Inferior parietal cortex (tissue), 1 donor: ENCODE data around the gene IFNG-AS1.

Experiments
- DNase-seq: peaks from one replicate; pipeline ENCODE4 v3.0.0-alpha.2; 2016; ENCODE audit errors: extremely low spot score

The IFNG-AS1 gene

DNA sequence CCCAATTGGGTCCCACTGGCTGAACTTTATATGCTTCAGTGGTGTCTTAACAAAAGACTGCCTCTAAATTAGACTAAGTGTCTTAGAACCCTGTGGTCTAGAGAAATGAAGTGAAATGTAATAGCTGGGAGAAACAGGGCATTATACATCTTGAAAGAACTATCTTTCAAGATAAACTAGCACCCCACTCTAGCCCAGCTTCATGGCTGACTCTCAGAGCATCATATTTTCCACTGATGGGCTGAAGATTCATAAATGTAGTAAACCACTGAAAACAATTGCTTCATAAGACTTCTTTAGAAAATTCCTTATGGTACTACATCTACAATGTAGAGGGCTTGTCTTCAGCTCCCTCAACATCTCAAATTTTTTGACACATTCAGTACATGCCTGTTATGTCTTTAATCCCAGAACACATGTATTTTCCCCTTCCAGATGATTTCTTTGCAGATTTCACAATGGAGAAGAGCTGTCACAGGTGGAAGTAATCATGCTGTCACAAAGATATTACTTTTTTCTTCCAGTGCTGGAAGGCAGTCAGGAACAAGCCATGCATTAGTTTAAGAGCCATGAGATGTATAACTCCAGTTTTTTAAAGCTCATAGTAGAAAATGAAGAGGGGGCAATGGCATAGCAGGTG is 48.5 kb downstream of the IFNG-AS1 start:
- DNase-seq, result no peak

DNA sequence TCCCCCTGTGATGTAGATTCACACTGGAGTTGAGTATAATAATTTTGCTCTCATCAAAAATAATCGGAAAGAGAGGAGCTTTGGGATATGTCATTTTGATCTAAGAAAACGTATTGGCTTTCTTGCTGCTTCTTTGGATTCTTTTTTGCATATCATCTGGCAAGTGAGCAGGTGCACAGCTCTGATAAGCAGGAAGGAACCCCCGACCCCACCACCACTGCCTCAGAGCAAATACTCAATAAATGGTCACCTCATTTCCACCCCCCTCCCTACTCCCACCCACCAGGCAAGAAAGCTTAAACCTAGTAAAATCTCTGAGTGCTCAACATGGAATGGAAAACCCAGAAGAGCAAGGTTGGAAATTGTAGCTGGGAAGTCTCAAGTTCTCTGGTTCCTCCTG is 49.4 kb downstream of the IFNG-AS1 start:
- DNase-seq, result no peak

DNA sequence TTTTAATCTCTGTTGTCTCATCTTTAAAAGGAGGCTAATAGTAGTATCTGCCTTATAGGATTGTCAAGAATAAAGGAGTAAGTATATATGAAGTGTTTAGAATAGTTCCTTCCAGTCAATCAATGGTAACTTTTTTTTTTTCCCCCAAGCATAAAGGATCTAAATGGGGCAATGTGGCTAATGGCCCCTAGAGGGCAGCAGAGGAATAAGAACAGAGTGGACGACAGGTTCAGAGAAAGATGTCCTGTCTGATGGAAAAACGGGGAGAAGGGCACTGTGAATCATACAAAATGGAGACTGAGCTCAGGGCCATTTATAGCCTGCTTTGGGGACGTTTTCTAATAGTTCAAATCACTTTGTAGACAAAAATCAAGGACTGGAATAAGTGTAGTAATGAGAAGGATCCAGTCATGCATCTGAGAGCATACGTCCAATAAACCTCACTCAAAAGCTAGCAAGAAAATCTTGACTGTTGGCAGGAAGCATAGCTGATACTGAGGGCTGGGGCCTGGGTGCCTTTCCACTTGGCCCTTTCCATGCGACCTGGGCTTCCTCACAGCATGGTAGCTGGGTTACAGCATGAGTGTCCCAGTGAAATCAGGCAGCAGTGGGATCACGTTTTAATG is 51.3 kb downstream of the IFNG-AS1 start:
- DNase-seq, result peak; percentile 93

DNA sequence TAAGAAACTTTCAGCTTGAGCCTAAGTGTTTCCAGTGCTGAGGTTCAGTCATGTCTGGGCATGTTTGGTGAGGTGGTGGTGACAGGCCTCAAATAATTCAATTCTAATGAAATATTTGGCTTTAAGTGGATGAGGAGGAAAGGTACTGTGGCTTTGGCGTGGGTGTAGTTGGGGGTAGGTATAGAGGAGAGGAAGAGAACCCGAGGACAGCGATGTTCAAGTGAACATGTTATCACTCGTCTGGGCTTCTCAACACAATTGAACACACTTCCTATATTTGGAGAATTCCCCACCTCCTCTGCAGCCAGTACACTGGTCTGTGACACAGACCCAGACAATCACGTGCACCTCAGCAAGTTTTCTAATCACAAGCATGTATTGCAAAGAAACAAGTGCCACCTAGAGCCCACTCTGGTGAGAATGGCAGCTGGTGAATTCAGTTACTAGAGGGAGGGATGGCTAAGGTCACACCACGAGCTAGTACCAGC is 53.0 kb downstream of the IFNG-AS1 start:
- DNase-seq, result no peak

DNA sequence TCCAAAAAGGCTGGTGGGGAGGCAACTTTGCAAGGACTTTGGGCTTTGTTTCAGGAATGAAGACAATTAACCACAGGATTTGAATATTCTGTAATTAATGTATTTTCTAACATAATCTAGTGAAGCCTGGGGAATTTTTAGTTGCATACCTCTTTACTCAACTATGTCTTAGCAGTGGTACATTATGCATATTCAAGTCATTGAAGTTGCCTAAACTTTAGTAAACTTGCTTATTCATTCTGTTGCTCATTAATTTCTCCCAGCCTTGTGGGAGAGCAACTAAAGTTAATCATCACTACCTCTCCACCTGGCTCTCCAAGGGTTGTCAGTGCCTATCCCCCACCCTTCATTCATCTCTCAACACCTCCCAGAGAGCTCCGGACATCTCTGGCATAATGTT is 54.2 kb downstream of the IFNG-AS1 start:
- no peak for DNase-seq

DNA sequence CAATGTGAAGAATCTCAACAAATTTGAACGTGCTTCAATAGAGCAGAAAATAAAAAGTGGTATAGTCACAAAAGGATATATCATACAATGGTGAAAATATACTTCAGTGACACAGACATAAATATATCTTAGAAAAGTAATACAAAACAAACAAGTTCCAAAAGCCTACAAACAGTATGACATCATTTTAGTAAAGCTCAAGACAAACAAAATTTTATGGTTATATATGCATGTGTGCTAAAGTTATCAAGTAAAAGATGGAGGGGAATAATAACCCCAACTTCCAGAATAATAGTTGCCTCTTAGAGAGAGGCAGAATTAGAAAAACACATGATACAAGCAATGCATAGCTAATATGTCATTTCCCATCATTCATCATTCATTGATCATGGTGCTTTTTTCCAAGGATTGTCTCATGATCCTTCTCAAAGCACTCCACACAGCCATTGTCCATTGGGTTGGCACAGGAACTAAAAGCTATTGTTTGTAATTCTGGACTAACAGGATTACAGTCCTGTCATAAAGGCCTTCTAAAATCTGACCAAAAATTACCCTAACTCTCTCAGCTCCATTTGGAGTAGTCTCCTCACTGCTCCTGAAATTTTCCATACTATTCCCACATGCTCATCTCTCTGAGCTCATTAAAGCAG is 59.5 kb downstream of the IFNG-AS1 start:
- no peak for DNase-seq

DNA sequence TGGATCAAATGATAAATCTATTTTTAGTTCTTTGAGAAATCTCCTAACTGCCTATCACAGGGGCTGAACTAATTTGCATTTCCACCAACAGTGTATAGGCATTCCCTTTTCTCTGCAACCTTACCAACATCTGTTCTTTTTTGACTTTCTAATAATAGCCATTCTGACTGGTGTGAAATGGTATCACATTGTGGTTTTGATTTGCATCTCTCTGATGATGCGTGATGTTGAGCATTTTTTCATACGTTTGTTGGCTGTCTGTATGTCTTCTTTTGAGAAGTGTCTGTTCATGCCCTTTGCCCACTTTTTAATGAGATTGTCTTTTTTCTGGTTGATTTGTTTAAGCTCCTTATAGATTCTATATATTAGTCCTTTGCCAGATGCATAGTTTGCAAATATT is 67.1 kb downstream of the IFNG-AS1 start:
- DNase-seq, result no peak

DNA sequence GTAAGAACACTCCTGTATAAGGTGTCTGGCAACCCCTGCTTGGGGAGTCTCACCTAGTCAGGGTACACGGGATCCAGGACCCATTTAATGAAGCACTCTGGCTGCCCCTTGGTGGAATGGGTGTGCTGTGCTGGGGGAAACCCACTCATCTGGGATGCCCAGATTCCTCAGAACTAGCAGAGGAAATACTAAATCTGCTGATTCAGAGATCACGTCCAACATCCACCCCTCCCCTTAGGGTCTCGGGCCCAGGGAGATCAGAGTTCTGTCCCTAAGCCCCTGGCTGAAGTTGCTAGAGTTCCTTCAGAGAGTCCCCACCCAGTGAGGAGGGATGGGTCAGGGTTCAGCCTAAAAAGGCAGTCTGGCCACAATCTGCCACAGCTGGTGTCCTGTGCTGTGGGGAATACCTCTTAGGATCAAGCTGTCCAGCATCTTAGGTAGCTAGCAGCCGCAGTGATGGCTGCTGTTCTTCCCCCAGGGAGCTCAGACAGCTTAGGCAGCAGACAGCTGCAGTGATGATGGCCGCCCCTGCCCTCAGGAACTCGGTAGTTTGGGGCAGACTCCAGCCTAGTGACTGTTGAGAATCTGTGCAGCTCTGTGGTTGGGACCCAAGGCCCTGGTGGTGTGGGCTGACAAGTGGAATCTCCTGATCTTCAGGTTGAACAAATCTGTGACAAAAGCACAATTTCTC is 74.8 kb downstream of the IFNG-AS1 start:
- DNase-seq, result no peak

DNA sequence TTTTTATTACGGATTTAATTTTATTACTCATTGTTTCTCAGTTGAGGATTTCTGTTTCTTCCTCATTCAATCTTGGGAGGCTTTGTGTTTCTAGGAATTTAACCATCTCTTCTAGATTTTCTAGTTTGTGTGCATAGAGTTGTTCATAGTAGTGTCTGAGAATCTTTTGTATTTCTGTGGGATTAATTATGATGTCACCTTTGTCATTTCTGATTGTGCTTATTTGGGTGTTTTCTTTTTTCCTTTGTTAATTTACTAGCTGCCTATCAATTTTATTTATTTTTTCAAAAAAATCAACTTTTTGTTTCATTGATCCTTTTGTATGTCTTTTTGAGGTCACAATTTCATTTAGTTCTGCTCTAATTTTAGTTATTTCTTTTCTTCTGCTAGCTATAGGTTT is 75.9 kb downstream of the IFNG-AS1 start:
- no peak for DNase-seq

DNA sequence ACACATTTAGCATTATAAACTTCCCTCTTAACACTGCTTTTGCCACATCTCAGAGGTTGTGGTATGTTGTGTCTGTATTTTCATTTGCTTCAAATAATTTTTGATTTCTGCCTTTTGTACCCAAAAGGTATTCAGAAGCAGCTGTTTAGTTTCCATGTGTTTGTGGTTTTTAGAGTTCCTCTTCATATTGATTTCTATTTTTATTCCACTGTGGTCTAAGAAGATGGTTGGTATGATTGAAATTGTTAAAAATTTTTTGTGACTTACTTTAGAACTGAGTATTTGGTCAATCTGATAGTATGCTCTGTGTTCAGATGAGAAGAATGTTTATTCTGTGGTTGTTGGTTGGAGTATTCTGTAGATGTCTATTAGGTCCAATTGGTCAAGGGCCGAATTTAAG is 76.4 kb downstream of the IFNG-AS1 start:
- no peak for DNase-seq

DNA sequence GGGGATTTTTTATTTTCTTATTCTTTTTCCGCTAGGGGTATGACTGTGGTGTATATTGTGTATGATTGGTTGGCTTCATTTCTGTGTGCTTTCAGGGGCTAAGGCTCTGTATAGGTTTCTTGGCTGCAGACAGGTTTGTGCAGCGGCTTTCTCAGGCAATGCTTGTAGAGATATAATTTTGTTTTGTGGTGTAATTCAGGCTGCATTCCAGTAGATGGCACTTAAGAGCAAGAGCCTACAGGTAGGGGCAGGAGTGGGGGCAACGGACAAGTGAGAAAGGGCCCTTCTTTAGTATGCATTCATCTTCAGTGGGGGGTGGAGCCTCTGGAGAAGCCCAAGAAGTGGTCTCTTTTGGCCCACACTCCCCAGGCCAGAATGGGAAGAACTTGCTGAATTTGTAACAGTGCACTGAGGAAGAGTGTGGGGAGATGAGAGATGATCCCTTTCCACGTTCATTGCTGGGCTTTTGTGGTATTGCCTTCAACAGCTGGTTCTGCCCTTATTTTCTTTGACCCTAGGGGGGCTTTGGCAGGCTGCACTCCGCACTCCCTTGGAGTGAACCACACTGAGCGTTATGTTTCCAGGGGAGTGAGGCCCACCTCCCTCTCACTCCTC is 78.6 kb downstream of the IFNG-AS1 start:
- no peak for DNase-seq

DNA sequence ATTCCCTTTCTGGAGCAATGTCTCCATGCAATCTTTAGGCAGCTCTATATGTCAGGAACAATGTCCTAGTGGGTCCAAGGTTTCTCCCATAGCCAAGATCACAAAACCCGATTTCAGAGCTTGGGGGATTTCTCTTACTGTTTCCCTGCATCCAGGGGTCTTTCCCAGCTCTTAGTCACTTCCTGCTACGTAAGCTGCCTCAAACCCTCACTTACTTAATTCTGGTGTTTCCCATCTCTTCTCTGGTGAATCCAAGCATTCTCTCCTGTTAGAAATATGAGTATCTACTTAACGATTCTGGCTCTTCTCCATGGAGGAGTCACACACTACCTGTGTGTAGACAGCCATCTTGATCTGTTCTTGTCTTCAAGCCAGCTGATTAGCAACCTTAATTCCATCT is 80.0 kb downstream of the IFNG-AS1 start:
- no peak for DNase-seq
